HepG2 (cell line): ENCODE data around the gene LINGO3. TPM values are rescaled to one million over a fixed set of nuclear protein-coding genes. Genes with fewer than 3 reads are reported as not detected.

Source experiments
- BHLHE40 ChIP-seq: IDR thresholded peaks from 2 replicates; pipeline ENCODE4 v1.6.1; 2011; ENCODE audit warnings: low read length, improper control_type of control experiment
- GPBP1L1 ChIP-seq: sonication (generic); formaldehyde crosslinking; IDR thresholded peaks from 2 replicates; pipeline ENCODE4 v1.5.0; 2020; ENCODE audit warnings: mild to moderate bottlenecking, missing genetic modification reagents
- HHEX ChIP-seq: IDR thresholded peaks from 2 replicates; pipeline ENCODE4 v1.6.1; 2016; ENCODE audit warnings: control low read depth
- POGZ ChIP-seq: sonication (generic); formaldehyde crosslinking; IDR thresholded peaks from 2 replicates; pipeline ENCODE4 v1.4.0; 2020; ENCODE audit warnings: mild to moderate bottlenecking, missing genetic modification reagents
- POLR2A ChIP-seq, 2 experiments: IDR thresholded peaks; 2 replicates each; pipeline ENCODE4 v1.6.1; 2011; ENCODE audit warnings: low read depth in 2 of 2, low read length in 2 of 2, mild to moderate bottlenecking in 1 of 2, moderate library complexity in 1 of 2; ENCODE audit not compliant: insufficient read depth in 1 of 2
- RBM39 ChIP-seq: fragments of 200-400 bp; formaldehyde crosslinking; IDR thresholded peaks from one replicate; pipeline ENCODE4 v1.6.1; 2018; ENCODE audit warnings: antibody characterized with exemption, mild to moderate bottlenecking, low read depth, low read length; ENCODE audit not compliant: poor library complexity, severe bottlenecking
- ZNF12 ChIP-seq: sonication (generic); formaldehyde crosslinking; IDR thresholded peaks from 2 replicates; pipeline ENCODE4 v1.5.0; 2020; ENCODE audit warnings: missing genetic modification reagents
- ZNF142 ChIP-seq: sonication (generic); formaldehyde crosslinking; IDR thresholded peaks from 2 replicates; pipeline ENCODE4 v1.4.0; 2020; ENCODE audit warnings: missing genetic modification reagents
- ZNF235 ChIP-seq: sonication (generic); formaldehyde crosslinking; IDR thresholded peaks from 2 replicates; pipeline ENCODE4 v1.8.1; 2023; ENCODE audit warnings: mild to moderate bottlenecking, missing genetic modification reagents, borderline replicate concordance
- ZNF512B ChIP-seq: sonication (generic); formaldehyde crosslinking; IDR thresholded peaks from 2 replicates; pipeline ENCODE4 v1.5.1; 2020; ENCODE audit warnings: missing genetic modification reagents, mild to moderate bottlenecking, borderline replicate concordance
- ZNF629 ChIP-seq: sonication (generic); formaldehyde crosslinking; conservative IDR thresholded peaks from 2 replicates; pipeline ENCODE4 v1.5.0; 2020; ENCODE audit warnings: missing genetic modification reagents
- ZNF710 ChIP-seq: sonication (generic); formaldehyde crosslinking; IDR thresholded peaks from 2 replicates; pipeline ENCODE4 v1.5.0; 2020; ENCODE audit warnings: mild to moderate bottlenecking, missing genetic modification reagents, borderline replicate concordance
- ZNF878 ChIP-seq: sonication (generic); formaldehyde crosslinking; IDR thresholded peaks from 2 replicates; pipeline ENCODE4 v1.8.1; 2023; ENCODE audit warnings: mild to moderate bottlenecking, missing genetic modification reagents, moderate library complexity
- polyA plus RNA-seq, 8 experiments: library from polyadenylated mRNA; depleted of rRNA in 3 of 8; stranded (reverse) in 7 of 8; unstranded in 1 of 8; fragments of >200 nt; fragmentation: Illumina TruSeq in 4 of 8; extraction: Trizol in 4 of 8; gene quantifications; 2 replicates each; pipeline versions ENCODE4 v1.2.1 to v1.2.3, GENCODE V29; 2011 to 2016; ENCODE audit warnings: low read depth in 4 of 8, missing spikeins in 1 of 8, mixed read lengths in 1 of 8; ENCODE audit not compliant: insufficient read depth in 1 of 8
- total RNA-seq, 5 experiments: library from RNA; depleted of rRNA; stranded (reverse); fragments of >200 nt; fragmentation: Illumina TruSeq; extraction: Trizol; gene quantifications; 2 replicates each; pipeline ENCODE4 v1.2.3, GENCODE V29; 2016; ENCODE audit warnings: low read depth in 1 of 5
- TF ChIP-seq, protein P1 (sequence below): sonication (generic); formaldehyde crosslinking; IDR thresholded peaks from 2 replicates; pipeline ENCODE4 v1.9.0; 2022; ENCODE audit warnings: low read depth, missing genetic modification reagents

The LINGO3 gene
- total and polyA plus RNA-seq, 2 of the 13 experiments (the other 11 are each of a cell fraction or from before 2014, with no cell fraction given): not detected

DNA sequence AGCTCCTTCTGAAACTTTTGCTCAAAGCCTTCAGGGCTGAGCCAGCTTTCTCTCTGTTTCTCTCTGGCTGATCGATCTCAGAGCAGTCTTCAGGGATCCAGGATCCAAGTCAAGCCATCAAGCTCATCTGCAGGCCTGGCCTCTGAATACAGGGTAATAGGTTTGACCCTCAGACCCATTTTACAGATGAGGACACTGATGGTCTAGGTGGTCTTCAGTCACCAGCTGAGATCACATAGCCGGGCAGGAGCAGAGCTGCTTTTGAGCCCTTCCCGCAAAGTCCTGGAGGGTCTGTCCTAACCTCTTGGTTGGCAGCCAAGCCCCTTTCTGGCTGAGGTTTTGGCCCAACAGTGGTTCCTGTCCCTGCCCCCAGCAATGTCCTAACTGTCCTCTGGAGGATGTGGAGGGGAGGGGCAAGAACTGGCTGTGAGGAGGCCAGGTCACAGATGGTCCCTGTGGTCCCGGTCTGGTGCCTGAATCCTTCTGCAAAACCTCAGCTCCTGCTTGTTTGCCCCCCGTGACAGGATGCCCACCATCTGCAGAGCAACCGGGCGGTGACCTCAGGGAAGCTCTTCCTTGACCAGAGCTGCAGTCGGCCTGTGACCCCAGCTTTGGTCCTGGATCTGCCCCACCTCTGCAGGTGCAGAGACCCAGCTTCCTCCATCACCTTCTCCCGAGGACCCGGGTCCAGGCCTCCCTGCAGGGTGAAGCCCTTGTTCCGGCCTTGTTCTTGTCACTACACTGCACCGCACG is 20.2 kb downstream of the LINGO3 start (continued):
- no peak for TF ChIP-seq BHLHE40
- TF ChIP-seq ZNF512B (CRISPR knock-in tag): no peak
- no peak for TF ChIP-seq ZNF878 (CRISPR knock-in tag)
- TF ChIP-seq, protein P1, sequence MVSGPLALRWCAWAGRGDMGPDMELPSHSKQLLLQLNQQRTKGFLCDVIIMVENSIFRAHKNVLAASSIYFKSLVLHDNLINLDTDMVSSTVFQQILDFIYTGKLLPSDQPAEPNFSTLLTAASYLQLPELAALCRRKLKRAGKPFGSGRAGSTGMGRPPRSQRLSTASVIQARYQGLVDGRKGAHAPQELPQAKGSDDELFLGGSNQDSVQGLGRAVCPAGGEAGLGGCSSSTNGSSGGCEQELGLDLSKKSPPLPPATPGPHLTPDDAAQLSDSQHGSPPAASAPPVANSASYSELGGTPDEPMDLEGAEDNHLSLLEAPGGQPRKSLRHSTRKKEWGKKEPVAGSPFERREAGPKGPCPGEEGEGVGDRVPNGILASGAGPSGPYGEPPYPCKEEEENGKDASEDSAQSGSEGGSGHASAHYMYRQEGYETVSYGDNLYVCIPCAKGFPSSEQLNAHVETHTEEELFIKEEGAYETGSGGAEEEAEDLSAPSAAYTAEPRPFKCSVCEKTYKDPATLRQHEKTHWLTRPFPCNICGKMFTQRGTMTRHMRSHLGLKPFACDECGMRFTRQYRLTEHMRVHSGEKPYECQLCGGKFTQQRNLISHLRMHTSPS (CRISPR knock-in tag): no peak
- TF ChIP-seq ZNF710 (CRISPR knock-in tag): peak; percentile 50; the same call in 1 of the 2 replicates
- 0 out of 2 replicates have a peak, but pooled peaks have one; percentile 26 for TF ChIP-seq POGZ (CRISPR knock-in tag)
- peak; percentile 88 for TF ChIP-seq ZNF629
- TF ChIP-seq POLR2A (IDR thresholded peaks at IDR 0.05; ENCODE audit: insufficient read depth in 1 of 2, low read depth in 2 of 2, low read length in 2 of 2): no peak
- 0 out of 2 replicates have a peak, but pooled peaks have one; percentile 35 for TF ChIP-seq ZNF142 (CRISPR knock-in tag)
- TF ChIP-seq ZNF235 (CRISPR knock-in tag): 0 out of 2 replicates have a peak, but pooled peaks have one; percentile 46
- TF ChIP-seq RBM39: no peak
- TF ChIP-seq ZNF12 (CRISPR knock-in tag): no peak
- TF ChIP-seq GPBP1L1: no peak
- no peak for TF ChIP-seq HHEX (CRISPR knock-in tag)
